Activated CD4-positive, alpha-beta memory T cell treated with anti-CD3 and anti-CD28 coated beads, Interleukin-2, amount 10 ng/mL, durations not matched to agents 7 days and 5 days (primary cell): ENCODE results near the gene AFAP1L2. TPM values are rescaled to one million over a fixed set of nuclear protein-coding genes. Genes with fewer than 3 reads are reported as not detected.
A peak's percentile ranks its signal among the peaks of the same experiment; 100 is the strongest.

Source experiments
- CTCF ChIA-PET: fragments of 350-600 bp; sonication (Branson Sonifier 250); formaldehyde crosslinking; loops from one replicate; lab custom pipeline; 2021; ENCODE audit warnings: antibody characterized with exemption, inconsistent platforms; lab: Charles Lee
- POLR2A ChIA-PET: fragments of 350-600 bp; sonication (Branson Sonifier 250); formaldehyde crosslinking; loops from one replicate; lab custom pipeline; 2021; ENCODE audit warnings: antibody characterized with exemption; lab: Charles Lee
- DNase-seq: peaks from one replicate; pipeline ENCODE4 v3.0.0-alpha.2; 2020
- H3K27ac Mint-ChIP-seq: one replicate; pipeline ENCODE4 v1.8.0; 2021; ENCODE audit warnings: mild to moderate bottlenecking, mixed read lengths
- H3K27me3 Mint-ChIP-seq: one replicate; pipeline ENCODE4 v1.8.0; 2021; ENCODE audit warnings: mixed read lengths
- H3K36me3 Mint-ChIP-seq: one replicate; pipeline ENCODE4 v1.8.0; 2021; ENCODE audit warnings: low read depth, mixed read lengths
- H3K4me1 Mint-ChIP-seq: one replicate; pipeline ENCODE4 v1.8.0; 2021; ENCODE audit warnings: mixed read lengths
- H3K4me3 Mint-ChIP-seq: one replicate; pipeline ENCODE4 v1.8.0; 2021; ENCODE audit warnings: mild to moderate bottlenecking, mixed read lengths
- H3K9me3 Mint-ChIP-seq: one replicate; pipeline ENCODE4 v1.8.0; 2021; ENCODE audit warnings: mixed read lengths
- total RNA-seq, 2 experiments: library from RNA; stranded (reverse); gene quantifications; one replicate each; pipeline ENCODE4 v1.2.3, GENCODE V29; 2021

The AFAP1L2 gene
- total RNA-seq, 2 experiments from 2014 or later, result 1.5 to 1.9 TPM

DNA sequence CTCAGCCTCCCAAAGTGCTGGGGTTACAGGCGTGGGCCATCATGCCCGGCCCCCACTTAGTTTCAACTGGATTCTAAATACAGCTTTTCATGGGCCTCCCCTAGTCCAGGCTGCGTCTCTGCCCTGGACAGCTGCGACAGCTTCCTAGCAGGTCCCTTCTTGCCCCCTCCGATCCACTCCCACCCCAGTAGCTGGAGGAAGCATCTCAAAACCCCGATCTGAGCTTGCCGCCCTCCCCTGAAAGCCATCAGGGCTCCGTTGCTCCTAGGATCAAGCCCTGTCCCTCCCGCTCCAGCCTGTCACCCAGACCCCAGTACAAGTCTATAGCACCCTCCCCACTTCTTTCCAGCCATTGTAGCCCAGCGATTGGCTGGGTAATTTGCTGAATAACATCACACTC lies 100.7 kb downstream of the AFAP1L2 start:
- Mint-ChIP-seq H3K27me3 (no peaks in the 10 kb centered on the region), H3K4me1 (peaks cover 13% of the 10 kb centered on the region), H3K36me3 (no peaks in the 10 kb centered on the region), H3K27ac (no peak overlapping the region), H3K4me3 (peak overlapping the region; percentile 75), H3K9me3 (no peaks in the 10 kb centered on the region)
- no peak for DNase-seq
- POLR2A ChIA-PET, result interaction anchor here (0.9 to 1.6 kb wide), 5 partner anchors 84 to 238 kb away, joined by 3 to 4 read pairs (median 3); partner anchors contain the start of gene CCDC186
- CTCF ChIA-PET, result interaction anchor here (0.6 to 2.6 kb wide), 59 partner anchors 11 to 1112 kb away, joined by 3 to 21 read pairs (median 4); partner anchors contain the start of gene FHIP2A

DNA sequence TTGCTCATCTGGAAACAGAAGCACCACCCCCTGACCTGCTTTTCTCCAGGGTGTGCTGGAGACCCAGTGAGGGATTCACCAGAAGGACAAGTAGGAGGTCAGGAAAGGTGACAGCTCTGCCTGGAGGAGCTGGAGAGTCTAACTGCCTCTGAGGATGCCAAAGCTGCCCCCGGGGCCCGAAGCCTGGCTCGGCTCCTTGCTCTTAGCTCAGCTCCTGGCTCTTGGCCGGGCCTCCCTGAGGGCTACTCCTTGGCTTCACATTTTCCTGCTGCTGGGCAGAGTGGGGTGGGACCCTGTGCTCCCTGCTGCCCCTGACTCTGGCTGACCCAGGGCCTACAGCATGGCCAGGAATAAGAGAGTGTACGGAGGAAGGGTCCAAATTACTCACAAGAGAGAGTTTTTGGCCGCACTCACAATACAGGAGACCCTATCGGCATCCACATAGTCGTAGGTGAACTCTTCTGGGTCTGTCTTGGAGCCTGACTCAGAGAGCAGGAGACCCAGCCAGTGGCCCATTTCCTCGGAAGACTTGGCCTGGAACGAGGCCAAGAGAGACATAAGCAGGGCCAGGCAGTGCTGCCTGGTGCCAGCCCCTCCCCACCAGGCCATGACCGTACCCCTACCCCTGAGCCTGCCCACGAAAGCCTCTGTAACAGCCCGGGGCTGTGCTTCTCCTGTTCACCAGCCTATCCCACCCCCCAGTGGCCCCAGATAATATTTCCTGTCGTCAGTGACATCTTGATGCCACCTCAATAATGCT lies 102.2 kb downstream of the AFAP1L2 start:
- Mint-ChIP-seq H3K4me1 (peaks cover 13% of the 10 kb centered on the region), H3K27ac (no peak overlapping the region), H3K27me3 (no peaks in the 10 kb centered on the region), H3K36me3 (no peaks in the 10 kb centered on the region), H3K4me3 (no peak overlapping the region), H3K9me3 (peaks cover 2% of the 10 kb centered on the region)
- no peak for DNase-seq
- ChIA-PET CTCF (interaction anchor here (1.2 to 2.6 kb wide), 4 partner anchors 68 to 246 kb away, joined by 4 to 11 read pairs (median 4); no protein-coding TSS in a partner anchor), POLR2A (no interaction called here)

DNA sequence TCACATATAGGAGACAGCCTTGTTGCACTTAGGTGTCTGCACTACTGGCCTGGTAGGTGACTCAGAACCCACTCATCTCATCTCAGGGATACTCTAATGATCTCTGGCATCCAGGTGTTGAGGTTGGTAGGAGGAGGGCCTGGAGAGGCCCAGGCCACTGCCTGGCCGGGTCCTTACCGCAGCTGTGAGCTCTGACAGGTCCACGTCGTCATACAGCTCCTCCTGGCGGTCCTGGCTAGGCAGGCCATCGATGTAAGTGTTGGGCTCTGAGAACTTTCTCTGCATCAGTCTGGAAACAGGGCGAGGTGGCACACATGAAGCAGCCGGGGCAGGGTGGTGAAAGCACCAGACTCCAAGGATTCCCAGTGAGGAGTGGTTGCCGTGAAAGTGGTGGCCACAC lies 103.1 kb downstream of the AFAP1L2 start:
- H3K36me3 Mint-ChIP-seq, result peaks cover 5% of the 10 kb centered on the region
- no peaks in the 10 kb centered on the region for H3K27me3 Mint-ChIP-seq
- H3K4me3 Mint-ChIP-seq, result no peak overlapping the region
- H3K27ac Mint-ChIP-seq, result no peak overlapping the region
- H3K9me3 Mint-ChIP-seq, result peaks cover 6% of the 10 kb centered on the region
- DNase-seq, result no peak
- CTCF ChIA-PET, result no interaction called here
- POLR2A ChIA-PET, result no interaction called here
- H3K4me1 Mint-ChIP-seq, result peaks cover 13% of the 10 kb centered on the region

DNA sequence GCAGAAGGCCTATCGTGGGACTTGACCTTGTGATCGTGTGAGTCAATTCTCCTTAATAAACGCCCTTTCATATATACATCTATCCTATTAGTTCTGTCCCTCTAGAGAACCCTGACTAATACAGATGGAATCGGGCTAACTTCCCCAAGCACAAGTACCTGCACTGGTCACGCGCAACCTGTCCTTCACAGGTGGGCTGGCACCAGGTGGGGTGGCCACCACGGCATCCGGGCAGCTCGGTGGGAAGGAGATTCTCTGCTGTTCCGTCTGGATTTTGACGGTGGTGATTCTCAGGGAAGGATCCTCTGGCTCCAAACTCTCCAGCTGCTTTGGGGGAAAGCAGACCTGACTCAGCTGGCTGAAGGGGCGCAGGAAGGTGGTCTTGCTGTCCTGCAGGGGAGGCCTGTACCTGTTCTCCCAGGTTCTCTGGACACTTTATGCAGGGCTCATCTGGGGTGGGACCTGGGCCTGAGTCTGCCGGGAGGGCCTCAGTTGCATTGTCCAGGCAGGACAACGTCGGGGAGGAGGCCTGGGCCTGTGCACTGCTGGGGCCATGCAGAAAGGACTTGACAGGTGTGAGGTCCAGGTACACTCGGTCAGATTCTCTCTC lies 104.2 kb downstream of the AFAP1L2 start:
- H3K9me3 Mint-ChIP-seq, result peaks cover 16% of the 10 kb centered on the region
- no peaks in the 10 kb centered on the region for H3K27me3 Mint-ChIP-seq
- peaks cover 13% of the 10 kb centered on the region for H3K4me1 Mint-ChIP-seq
- no peak overlapping the region for H3K4me3 Mint-ChIP-seq
- CTCF ChIA-PET, result no interaction called here
- no peak for DNase-seq
- no peak overlapping the region for H3K27ac Mint-ChIP-seq
- peaks cover 15% of the 10 kb centered on the region for H3K36me3 Mint-ChIP-seq
- POLR2A ChIA-PET, result no interaction called here

DNA sequence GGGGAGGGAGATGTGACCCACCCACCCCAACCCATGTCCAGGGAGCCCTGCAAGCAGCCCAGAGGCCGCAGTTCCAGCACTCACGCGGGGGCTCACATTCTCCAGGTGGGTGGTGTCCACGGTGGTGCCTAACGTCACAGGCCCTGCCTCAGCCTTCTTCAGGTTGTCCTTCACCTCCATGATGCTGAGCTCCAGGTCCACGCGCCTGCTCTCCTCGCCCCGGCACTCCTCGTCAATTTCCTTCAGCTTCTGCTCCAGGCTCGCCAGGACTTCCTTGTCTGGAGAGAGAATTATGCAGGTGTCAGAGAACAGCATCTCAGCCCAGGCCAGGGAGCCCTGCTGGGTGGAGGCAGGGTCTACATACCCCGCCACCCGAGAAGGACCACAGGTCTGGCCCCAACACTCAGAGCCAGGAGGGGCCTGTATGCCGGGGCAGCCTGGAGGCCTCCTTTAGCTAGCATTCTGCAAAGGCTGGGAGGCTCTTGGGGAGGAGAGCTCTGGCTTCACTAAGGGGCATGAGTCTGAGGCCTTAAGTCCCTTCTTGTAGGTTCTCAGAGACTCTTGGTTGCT lies 107.1 kb downstream of the AFAP1L2 start:
- Mint-ChIP-seq H3K27me3 (no peaks in the 10 kb centered on the region), H3K27ac (no peak overlapping the region), H3K4me1 (no peaks in the 10 kb centered on the region), H3K4me3 (no peak overlapping the region), H3K36me3 (peaks cover 19% of the 10 kb centered on the region), H3K9me3 (peaks cover 21% of the 10 kb centered on the region)
- POLR2A ChIA-PET, result no interaction called here
- CTCF ChIA-PET, result no interaction called here
- no peak for DNase-seq

DNA sequence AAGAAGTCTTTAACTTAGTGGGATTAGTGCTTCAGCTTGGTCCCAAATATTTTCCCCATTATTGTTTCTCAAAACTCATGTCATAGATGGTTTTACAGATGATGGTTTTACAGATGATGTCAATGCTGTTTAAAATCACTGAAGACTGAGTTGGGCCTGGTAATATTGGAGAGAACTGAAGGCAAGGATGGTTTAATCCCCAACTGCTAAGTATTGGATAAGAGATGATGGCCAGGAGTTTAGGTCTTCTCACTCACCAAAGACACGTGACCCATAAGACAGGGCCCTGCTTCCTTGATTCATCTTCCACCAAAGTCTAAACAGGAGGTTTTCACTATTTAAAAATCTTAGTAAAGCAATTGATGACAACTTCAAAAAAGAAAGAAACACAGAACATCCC lies 108.9 kb downstream of the AFAP1L2 start:
- DNase-seq, result no peak
- ChIA-PET CTCF (no interaction called here), POLR2A (no interaction called here)
- H3K27ac Mint-ChIP-seq, result no peak overlapping the region
- H3K4me3 Mint-ChIP-seq, result no peak overlapping the region
- peaks cover 19% of the 10 kb centered on the region for H3K36me3 Mint-ChIP-seq
- no peaks in the 10 kb centered on the region for H3K27me3 Mint-ChIP-seq
- H3K9me3 Mint-ChIP-seq, result peaks cover 21% of the 10 kb centered on the region
- H3K4me1 Mint-ChIP-seq, result no peaks in the 10 kb centered on the region

DNA sequence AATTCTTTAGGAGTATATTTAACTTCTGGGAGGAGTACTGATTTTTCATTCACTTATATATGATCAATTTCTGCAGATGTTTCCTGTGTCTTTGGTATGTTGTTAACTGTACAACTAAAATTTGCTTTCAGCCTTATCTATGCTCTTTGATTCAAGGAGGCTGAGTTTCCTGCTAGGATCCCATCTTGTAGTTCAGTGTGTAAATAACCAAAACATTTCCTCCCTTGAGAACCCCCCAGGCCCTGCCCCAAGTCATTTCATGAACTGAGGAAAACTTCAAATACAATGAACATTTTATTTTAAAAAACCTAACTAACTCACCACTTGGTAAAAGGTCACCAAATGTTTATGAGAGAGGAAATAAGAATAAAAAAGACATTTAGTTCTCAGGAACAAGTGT lies 109.8 kb downstream of the AFAP1L2 start:
- peaks cover 21% of the 10 kb centered on the region for H3K9me3 Mint-ChIP-seq
- H3K27me3 Mint-ChIP-seq, result no peaks in the 10 kb centered on the region
- no peak overlapping the region for H3K4me3 Mint-ChIP-seq
- H3K27ac Mint-ChIP-seq, result no peak overlapping the region
- H3K4me1 Mint-ChIP-seq, result no peaks in the 10 kb centered on the region
- H3K36me3 Mint-ChIP-seq, result peaks cover 19% of the 10 kb centered on the region
- no peak for DNase-seq
- ChIA-PET CTCF (no interaction called here), POLR2A (no interaction called here)

DNA sequence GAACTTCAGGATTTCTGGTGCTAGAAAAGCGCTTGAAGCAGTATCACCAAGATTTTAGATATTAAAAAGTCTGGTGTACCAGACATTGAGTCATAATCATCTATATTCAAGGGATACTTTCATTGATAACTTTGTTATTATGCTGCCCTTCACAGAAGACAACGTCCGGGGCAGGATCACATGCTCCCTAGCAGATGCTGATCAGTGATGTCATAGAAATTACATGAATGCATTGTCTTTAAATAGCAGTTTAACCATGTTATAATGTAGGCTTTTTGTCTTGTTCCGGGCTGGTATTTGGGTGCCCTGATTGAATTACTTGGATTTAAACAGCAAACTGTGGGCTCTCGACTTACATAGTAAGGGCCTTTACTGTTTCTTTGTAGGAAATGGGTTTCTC lies 111.2 kb downstream of the AFAP1L2 start:
- Mint-ChIP-seq H3K27me3 (no peaks in the 10 kb centered on the region), H3K9me3 (peaks cover 21% of the 10 kb centered on the region), H3K4me3 (no peak overlapping the region), H3K27ac (no peak overlapping the region), H3K4me1 (peaks cover 2% of the 10 kb centered on the region), H3K36me3 (peaks cover 19% of the 10 kb centered on the region)
- POLR2A ChIA-PET, result no interaction called here
- CTCF ChIA-PET, result interaction anchor here (1.0 kb wide), 1 partner anchor 11 kb away, joined by 7 read pairs; no protein-coding TSS in a partner anchor
- DNase-seq, result no peak

DNA sequence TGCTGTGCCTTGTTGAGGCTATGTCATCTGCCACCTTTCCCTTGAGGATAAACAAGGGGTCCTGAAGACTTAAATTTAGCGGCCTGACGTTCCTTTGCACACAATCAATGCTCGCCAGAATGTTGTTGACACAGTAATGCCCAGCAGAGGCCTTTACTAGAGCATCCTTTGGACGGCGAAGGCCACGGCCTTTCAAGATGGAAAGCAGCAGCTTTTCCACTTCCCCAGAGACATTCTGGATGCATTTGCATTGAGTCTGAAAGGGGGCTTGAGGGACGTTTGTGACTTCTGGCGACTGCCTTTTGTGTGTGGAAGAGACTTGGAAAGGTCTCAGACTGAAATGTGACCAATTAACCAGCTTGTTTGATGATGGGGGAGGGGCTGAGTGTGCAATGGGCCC lies 112.8 kb downstream of the AFAP1L2 start:
- ChIA-PET CTCF (interaction anchor here (1.8 kb wide), 1 partner anchor 13 kb away, joined by 6 read pairs; no protein-coding TSS in a partner anchor), POLR2A (no interaction called here)
- no peak overlapping the region for H3K27ac Mint-ChIP-seq
- H3K27me3 Mint-ChIP-seq, result no peaks in the 10 kb centered on the region
- peaks cover 19% of the 10 kb centered on the region for H3K9me3 Mint-ChIP-seq
- peaks cover 2% of the 10 kb centered on the region for H3K4me1 Mint-ChIP-seq
- H3K36me3 Mint-ChIP-seq, result peaks cover 17% of the 10 kb centered on the region
- H3K4me3 Mint-ChIP-seq, result no peak overlapping the region
- DNase-seq, result no peak

DNA sequence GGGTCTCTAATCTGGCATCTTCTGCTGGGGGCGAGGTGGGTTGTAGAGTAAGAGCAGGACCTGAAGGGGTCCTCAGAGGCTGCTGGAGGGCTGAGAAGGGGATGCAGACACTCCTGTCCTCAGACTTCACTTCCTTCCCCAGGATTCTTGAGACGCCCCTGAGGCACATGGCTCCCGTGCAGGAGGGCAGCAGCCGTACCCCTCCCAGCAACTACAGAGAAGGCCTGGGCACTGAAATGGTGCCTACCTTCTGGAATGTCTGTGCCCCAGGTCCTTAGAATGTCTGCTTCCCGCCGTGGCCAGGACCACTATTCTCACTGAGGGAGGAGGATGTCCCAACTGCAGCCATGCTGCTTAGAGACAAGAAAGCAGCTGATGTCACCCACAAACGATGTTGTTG lies 113.2 kb downstream of the AFAP1L2 start:
- H3K27me3 Mint-ChIP-seq, result no peaks in the 10 kb centered on the region
- peaks cover 2% of the 10 kb centered on the region for H3K4me1 Mint-ChIP-seq
- H3K4me3 Mint-ChIP-seq, result no peak overlapping the region
- ChIA-PET CTCF (interaction anchor here (1.8 kb wide), 1 partner anchor 13 kb away, joined by 6 read pairs; no protein-coding TSS in a partner anchor), POLR2A (no interaction called here)
- peaks cover 14% of the 10 kb centered on the region for H3K9me3 Mint-ChIP-seq
- DNase-seq, result no peak
- no peak overlapping the region for H3K27ac Mint-ChIP-seq
- peaks cover 13% of the 10 kb centered on the region for H3K36me3 Mint-ChIP-seq

DNA sequence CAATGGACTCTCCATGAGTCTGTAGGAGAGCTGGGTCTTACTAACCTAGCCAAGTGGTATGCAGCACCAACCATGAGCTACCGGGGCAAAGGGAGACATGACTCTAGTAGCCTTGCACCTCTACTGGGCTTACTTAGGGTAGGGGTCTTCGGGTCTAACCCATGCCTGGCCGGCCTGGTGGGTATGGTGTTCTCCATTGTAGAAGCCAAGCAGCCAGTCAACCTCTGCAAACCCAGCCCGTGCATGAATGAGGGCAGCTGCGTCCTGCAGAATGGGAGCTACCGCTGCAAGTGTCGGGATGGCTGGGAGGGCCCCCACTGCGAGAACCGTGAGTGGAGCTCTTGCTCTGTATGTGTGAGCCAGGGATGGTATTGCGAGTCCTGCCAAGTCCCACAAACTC lies 114.3 kb downstream of the AFAP1L2 start:
- Mint-ChIP-seq H3K4me1 (peaks cover 2% of the 10 kb centered on the region), H3K36me3 (peaks cover 5% of the 10 kb centered on the region), H3K27ac (no peak overlapping the region), H3K4me3 (no peak overlapping the region), H3K27me3 (no peaks in the 10 kb centered on the region), H3K9me3 (peaks cover 6% of the 10 kb centered on the region)
- no peak for DNase-seq
- POLR2A ChIA-PET, result no interaction called here
- CTCF ChIA-PET, result interaction anchor here (1.8 kb wide), 1 partner anchor 14 kb away, joined by 6 read pairs; no protein-coding TSS in a partner anchor

DNA sequence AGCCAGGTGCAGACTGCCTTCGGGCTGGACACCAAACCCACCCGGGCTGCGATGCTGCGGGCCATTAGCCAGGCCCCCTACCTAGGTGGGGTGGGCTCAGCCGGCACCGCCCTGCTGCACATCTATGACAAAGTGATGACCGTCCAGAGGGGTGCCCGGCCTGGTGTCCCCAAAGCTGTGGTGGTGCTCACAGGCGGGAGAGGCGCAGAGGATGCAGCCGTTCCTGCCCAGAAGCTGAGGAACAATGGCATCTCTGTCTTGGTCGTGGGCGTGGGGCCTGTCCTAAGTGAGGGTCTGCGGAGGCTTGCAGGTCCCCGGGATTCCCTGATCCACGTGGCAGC lies 115.2 kb downstream of the AFAP1L2 start:
- H3K27me3 Mint-ChIP-seq, result no peaks in the 10 kb centered on the region
- CTCF ChIA-PET, result no interaction called here
- H3K9me3 Mint-ChIP-seq, result no peaks in the 10 kb centered on the region
- POLR2A ChIA-PET, result no interaction called here
- H3K4me1 Mint-ChIP-seq, result peaks cover 2% of the 10 kb centered on the region
- H3K36me3 Mint-ChIP-seq, result no peaks in the 10 kb centered on the region
- no peak for DNase-seq
- H3K4me3 Mint-ChIP-seq, result no peak overlapping the region
- no peak overlapping the region for H3K27ac Mint-ChIP-seq

DNA sequence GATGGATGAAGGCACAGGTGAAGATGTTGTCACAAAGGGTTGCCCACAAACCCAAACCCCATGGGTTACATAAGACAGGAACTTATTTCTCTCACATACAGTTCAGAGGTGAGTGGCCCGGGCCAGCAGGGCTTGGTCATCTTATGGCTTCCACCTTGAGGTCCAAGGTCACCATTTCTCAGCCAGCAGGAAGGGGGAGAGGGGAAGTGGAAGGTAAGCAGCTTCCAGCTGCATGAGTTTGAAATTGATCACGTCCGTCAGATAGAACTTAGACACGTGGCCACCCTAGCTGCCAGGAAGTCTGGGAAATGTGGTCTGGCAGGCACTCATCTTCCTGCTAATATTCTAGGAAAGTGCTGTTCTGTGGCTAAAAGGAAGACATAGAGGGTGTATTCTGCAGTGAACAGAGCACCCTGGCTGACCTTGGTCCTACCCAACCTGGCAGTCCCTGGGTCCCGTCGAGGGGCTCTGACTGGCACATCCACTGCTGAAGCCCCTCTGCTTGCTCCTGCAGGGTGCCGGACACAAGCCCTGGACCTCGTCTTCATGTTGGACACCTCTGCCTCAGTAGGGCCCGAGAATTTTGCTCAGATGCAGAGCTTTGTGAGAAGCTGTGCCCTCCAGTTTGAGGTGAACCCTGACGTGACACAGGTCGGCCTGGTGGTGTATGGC lies 115.7 kb downstream of the AFAP1L2 start:
- ChIA-PET POLR2A (no interaction called here), CTCF (no interaction called here)
- DNase-seq, result no peak
- no peak overlapping the region for H3K4me3 Mint-ChIP-seq
- no peaks in the 10 kb centered on the region for H3K36me3 Mint-ChIP-seq
- H3K9me3 Mint-ChIP-seq, result no peaks in the 10 kb centered on the region
- H3K4me1 Mint-ChIP-seq, result peaks cover 2% of the 10 kb centered on the region
- H3K27ac Mint-ChIP-seq, result no peak overlapping the region
- H3K27me3 Mint-ChIP-seq, result no peaks in the 10 kb centered on the region
